ENCODE results near the gene AIFM1. TPM values are rescaled to one million over a fixed set of nuclear protein-coding genes. Genes with fewer than 3 reads are reported as not detected.

AIFM1 gene
- total RNA-seq, 1 donor = 18.1 TPM

GRCh38 chrX:130176942-130177341 lies 11.3 kb upstream of the AIFM1 start:
- no peak for DNase-seq (ENCODE audit: low read depth)
- TF ChIP-seq CTCF (IDR thresholded peaks at IDR 0.05; ENCODE audit: insufficient read depth, low read length) = no peak

DNA sequence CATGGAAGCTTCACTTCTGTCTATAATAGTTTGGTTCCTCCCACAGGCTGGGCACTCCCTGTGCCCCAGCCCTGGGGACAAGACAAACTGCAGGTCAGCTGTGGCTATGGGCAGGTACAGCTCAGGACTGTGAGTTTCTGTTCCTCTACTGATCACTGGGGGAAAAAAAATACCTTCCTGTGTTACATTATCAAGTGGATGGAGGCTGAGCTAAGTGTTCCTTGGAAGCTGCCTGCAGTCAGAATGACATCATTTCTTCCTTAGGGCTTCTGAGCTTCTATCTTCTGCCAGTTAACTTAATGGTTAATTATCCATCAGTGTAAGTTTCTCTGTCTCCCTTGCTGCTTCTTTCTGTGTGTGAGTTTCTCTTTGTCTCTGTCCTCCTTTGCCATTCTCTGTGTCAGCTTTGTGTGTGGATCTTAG lies 10.7 kb upstream of the AIFM1 start:
- DNase-seq (ENCODE audit: low read depth) = no peak
- no peak overlapping the region for H3K4me3 ChIP-seq (ENCODE audit: low read depth, low read length)
- no peak for TF ChIP-seq CTCF (IDR thresholded peaks at IDR 0.05; ENCODE audit: insufficient read depth, low read length)

More at GRCh38 chrX:130176942-130177341, 11.3 kb upstream of the AIFM1 start:
- no peak overlapping the region for H3K4me3 ChIP-seq (ENCODE audit: low read depth, low read length)

DNA sequence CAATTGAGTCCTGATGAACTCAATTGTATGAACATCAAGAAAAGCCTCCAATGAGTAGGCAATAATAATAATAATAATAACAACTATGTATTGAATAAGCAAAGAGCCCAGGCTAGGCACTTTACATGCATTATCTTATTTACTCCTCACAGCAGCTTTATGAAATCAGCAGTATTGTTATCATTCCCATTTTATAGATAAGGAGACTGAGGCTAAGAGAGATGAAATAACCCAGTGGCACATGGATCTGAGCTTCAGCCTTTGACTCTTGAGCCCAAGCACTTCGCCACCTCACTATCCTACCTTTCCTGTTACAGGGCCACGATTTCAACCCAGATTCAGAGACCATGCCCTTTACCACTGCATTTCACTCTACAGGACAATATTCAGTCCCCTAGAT lies 9.3 kb upstream of the AIFM1 start:
- H3K4me3 ChIP-seq (ENCODE audit: low read depth, low read length) = no peak overlapping the region
- no peak for DNase-seq (ENCODE audit: low read depth)
- TF ChIP-seq CTCF (IDR thresholded peaks at IDR 0.05; ENCODE audit: insufficient read depth, low read length) = no peak

DNA sequence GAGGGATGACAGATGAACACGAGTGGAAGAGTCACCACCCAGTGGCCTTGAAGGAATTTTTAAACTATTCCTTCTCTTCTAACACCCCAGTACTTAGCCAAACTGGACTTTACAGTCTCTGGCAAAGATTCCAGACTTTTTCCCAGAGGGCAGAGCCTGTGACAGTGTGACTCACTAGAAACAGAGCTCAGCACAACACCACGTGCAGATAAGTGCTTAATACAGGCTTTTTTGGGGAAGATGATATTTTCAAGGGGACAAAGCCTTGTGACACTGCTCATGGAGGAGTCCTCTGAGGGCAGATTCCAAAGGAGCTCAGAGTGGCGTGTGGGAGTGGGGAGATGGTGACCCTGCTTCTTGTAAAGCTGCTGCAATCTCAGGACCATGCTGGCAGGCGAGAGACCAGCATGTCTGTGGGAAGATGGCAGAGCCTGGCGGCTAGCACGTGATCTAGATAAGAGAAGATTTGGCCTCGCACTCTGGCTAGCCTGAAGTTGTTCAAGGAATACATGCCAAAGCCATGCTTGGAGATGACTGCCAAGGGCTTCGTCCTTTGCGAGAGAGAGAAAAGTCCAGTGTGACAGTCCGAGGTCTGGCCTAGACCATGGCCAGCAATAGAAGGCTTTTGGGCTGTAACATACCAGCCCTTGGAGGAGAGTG lies 8.5 kb upstream of the AIFM1 start:
- peak; percentile 91 for DNase-seq (ENCODE audit: low read depth)
- TF ChIP-seq CTCF (IDR thresholded peaks at IDR 0.05; ENCODE audit: insufficient read depth, low read length) = no peak
- no peak overlapping the region for H3K4me3 ChIP-seq (ENCODE audit: low read depth, low read length)

- H3K4me3 ChIP-seq (ENCODE audit: low read depth, low read length) = peak overlapping the region; percentile 28
- DNase-seq (ENCODE audit: low read depth) = peak; percentile 93
- TF ChIP-seq CTCF (IDR thresholded peaks at IDR 0.05; ENCODE audit: insufficient read depth, low read length) = no peak
These were observed 7.7 kb upstream of the AIFM1 start for GRCh38 chrX:130173190-130173895.

- TF ChIP-seq CTCF (IDR thresholded peaks at IDR 0.05; ENCODE audit: insufficient read depth, low read length) = no peak
- peak overlapping the region; percentile 56 for H3K4me3 ChIP-seq (ENCODE audit: low read depth, low read length)
- no peak for DNase-seq (ENCODE audit: low read depth)
These were observed 6.6 kb upstream of the AIFM1 start for GRCh38 chrX:130172127-130172845.
